Epithelial cell of esophagus (primary cell): ENCODE measurements around the gene PTDSS2.

ENCODE experiments used
- DNase-seq: peaks from one replicate; pipeline ENCODE4 v3.0.0; 2010; ENCODE audit warnings: low read depth
- H3K4me3 ChIP-seq: 2 replicates; pipeline ENCODE4 v1.5.1; 2011; ENCODE audit warnings: mild to moderate bottlenecking, low read length, control low read depth
- TF ChIP-seq, protein P1 (sequence below): IDR thresholded peaks from 2 replicates; pipeline ENCODE4 v1.5.1; 2011; ENCODE audit warnings: low read depth, mild to moderate bottlenecking, low read length, control low read depth, inconsistent platforms; ENCODE audit not compliant: insufficient read depth; ENCODE audit errors: missing control alignments

The PTDSS2 gene

DNA sequence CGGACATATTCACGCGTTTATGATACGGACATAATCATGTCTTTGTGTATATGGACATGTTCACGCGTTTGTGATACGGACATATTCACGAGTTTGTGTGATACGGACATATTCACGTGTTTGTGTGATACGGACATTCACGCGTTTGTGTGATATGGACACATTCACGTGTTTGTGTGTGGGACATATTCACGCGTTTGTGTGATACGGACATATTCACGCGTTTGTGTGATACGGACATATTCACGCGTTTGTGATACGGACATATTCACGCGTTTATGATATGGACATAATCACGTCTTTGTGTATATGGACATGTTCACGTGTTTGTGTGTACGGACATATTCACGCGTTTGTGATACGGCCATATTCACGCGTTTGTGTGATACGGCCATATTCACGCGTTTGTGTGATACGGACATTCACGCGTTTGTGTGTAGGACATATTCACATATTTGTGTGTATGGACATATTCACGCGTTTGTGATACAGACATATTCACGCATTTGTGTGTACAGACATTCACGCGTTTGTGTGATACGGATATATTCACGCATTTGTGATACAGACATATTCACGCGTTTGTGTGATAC is 24.9 kb downstream of the PTDSS2 start:
- no peak overlapping the region for H3K4me3 ChIP-seq
- TF ChIP-seq, protein P1, sequence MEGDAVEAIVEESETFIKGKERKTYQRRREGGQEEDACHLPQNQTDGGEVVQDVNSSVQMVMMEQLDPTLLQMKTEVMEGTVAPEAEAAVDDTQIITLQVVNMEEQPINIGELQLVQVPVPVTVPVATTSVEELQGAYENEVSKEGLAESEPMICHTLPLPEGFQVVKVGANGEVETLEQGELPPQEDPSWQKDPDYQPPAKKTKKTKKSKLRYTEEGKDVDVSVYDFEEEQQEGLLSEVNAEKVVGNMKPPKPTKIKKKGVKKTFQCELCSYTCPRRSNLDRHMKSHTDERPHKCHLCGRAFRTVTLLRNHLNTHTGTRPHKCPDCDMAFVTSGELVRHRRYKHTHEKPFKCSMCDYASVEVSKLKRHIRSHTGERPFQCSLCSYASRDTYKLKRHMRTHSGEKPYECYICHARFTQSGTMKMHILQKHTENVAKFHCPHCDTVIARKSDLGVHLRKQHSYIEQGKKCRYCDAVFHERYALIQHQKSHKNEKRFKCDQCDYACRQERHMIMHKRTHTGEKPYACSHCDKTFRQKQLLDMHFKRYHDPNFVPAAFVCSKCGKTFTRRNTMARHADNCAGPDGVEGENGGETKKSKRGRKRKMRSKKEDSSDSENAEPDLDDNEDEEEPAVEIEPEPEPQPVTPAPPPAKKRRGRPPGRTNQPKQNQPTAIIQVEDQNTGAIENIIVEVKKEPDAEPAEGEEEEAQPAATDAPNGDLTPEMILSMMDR: no peak
- no peak for DNase-seq

DNA sequence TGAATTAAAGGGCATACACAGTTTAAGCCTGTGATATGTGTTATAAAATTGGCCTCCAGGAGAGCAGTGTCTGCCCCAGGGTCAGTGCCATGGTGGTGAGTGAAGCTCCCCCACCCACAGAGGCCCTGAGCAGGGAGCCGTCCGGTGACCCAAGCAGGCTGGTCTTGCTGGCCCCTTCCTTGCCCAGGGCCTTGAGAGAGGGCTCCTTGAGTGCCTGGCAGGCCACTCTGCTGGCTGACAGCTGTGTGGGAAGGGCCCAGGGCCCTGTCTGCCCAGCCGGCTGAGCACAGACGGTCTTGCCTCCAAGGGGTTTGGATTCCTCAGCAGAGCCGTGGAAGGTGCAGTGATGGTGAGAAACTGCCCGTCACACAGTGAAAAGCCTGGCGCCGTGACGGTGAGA is 25.9 kb downstream of the PTDSS2 start:
- no peak for DNase-seq
- TF ChIP-seq, protein P1: no peak
- H3K4me3 ChIP-seq: no peak overlapping the region

DNA sequence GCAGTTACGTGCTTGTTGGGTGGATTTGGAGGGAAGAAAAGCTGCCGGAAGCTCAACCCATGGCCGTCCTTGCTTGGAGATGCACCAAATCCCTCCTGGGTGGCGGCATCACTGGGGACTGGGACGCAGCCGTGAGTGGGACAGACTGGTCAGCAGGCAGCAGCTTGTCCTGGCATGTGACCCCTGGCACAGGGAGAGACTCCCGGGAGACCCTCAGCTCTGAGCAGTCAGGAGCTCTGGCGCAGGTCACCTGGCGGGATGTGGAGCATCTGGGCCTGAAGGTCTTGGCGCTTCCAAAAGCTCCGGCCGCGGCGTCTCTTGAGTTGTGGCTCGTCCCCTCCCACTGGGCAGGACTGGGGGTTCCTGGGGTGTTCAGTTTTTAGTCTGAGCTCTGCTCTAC is 26.3 kb downstream of the PTDSS2 start:
- TF ChIP-seq, protein P1: no peak
- DNase-seq: no peak

DNA sequence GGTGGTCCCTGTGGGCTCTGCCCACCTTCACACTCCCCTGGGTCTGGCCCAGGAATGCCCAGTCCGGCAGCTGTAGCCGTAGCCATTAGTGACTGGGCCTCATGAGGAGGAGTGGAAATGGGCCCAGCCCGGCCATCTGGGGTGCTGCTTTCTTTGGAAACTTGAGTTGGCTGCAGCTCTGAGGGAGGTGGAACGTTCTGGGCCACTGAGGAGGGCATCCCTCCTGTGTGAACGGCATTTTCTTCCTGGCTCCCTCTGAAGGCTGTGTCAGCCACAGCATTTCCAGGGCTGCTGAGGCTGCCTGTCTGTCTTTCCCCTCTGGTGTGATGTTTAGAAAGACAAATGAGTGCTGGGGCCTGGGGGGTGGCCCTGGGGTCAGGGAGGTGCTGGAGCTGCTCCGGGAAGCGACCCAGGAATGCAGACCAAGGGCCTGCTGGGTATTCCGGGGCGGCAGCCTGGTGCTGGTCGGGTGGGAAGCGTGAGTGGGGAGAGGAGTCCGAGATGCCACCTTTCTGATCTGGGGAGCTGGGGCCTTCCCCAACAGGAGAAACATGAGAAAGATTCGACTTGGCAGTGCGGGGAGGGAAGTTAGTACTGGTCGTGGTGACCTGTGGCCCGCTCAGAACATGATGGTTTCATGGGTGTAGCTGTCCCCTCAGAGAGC is 27.1 kb downstream of the PTDSS2 start:
- no peak overlapping the region for H3K4me3 ChIP-seq
- TF ChIP-seq, protein P1: no peak
- no peak for DNase-seq

More for the DNA sequence above, 26.3 kb downstream of the PTDSS2 start:
- H3K4me3 ChIP-seq: no peak overlapping the region

DNA sequence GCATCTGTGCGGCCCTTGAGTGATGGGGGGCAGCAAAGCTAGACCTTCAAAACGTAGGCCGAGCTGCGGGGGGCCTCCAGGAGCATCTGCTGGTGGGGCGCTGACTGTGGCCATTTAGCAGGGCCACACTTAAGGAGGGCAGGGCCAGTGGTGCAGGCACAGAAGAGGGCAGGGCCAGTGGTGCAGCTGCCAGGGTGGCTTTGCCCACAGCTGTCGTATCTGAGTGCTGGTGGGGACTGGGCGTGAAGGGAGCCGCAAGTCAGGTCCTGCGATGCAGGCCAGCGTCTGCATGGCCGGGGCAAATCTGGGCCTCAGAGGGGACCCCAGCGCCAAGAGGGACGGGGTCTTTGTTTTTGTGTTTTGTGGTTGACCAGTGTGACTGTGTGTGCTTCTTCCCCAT is 29.2 kb downstream of the PTDSS2 start:
- no peak for DNase-seq
- no peak overlapping the region for H3K4me3 ChIP-seq
- TF ChIP-seq, protein P1: no peak

DNA sequence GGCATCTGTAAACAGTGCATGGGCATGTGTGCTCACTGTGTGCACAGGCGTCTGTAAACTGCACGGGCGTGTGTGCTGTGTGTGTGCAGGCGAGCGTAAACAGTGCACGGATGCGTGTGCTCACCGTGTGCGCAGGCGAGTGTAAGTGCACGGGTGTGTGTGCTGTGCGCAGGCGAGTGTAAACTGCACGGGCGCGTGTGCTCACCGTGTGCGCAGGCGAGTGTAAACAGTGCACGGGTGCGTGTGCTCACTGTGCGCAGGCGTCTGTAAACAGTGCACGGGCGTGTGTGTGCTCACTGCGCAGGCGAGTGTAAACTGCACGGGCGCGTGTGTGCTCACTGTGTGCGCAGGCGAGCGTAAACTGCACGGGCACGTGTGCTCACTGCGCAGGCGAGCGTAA is 34.5 kb downstream of the PTDSS2 start:
- H3K4me3 ChIP-seq: no peak overlapping the region
- DNase-seq: no peak
- TF ChIP-seq, protein P1: no peak

DNA sequence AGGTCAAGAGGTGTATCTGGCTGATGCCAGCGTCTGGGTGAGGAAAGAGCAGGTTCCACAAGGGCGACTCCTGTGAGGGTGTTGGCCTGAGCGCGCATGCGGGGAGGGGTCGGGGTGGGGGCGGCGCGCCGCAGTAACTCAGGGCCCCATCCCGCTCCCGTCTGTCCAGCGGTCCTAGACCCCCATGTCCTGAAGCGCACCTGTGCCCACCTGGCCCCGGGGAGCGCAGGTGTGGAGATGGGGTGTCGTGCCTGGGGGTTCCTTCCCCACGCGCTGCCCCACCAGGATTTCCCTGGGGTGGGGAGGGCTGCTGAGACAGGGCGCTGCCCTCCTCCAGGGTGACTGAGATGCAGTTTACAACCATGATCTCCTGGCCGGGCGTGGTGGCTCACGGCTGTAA is 36.1 kb downstream of the PTDSS2 start:
- no peak overlapping the region for H3K4me3 ChIP-seq
- no peak for DNase-seq
- TF ChIP-seq, protein P1: no peak
